ENCODE measurements around the gene MGAT4A.

Gene MGAT4A

GRCh38 chr2:98692090-98693054 lies 38.6 kb downstream of the MGAT4A start:
- no peaks in the 10 kb centered on the region for H3K36me3 ChIP-seq (ENCODE audit: insufficient read depth, low read length)
- no peaks in the 10 kb centered on the region for H3K9me2 ChIP-seq (ENCODE audit: low read depth, low read length)
- H3K4me1 ChIP-seq (ENCODE audit: insufficient read depth, low read length, severe bottlenecking) = no peaks in the 10 kb centered on the region
- no peaks in the 10 kb centered on the region for H4K20me1 ChIP-seq (ENCODE audit: insufficient read depth, low read length)
- TF ChIP-seq EZH2 (IDR thresholded peaks at IDR 0.05; ENCODE audit: borderline replicate concordance, low read length) = no peak
- no peak for TF ChIP-seq CTCF (IDR thresholded peaks at IDR 0.05; ENCODE audit: low read length)
- no peaks in the 10 kb centered on the region for H3F3A ChIP-seq (ENCODE audit: insufficient read depth, low read length)
- no peak overlapping the region for H2AFZ ChIP-seq (ENCODE audit: low read length)
- H3K4me3 ChIP-seq (ENCODE audit: low read depth, low read length, poor library complexity, severe bottlenecking) = no peak overlapping the region
- no peaks in the 10 kb centered on the region for H3K27me3 ChIP-seq (ENCODE audit: insufficient read depth, low read length)
- H3K27ac ChIP-seq (ENCODE audit: low read depth, low read length, poor library complexity, severe bottlenecking) = no peak overlapping the region
- no peaks in the 10 kb centered on the region for H3K79me2 ChIP-seq (ENCODE audit: insufficient read depth, low read length)
- no peak overlapping the region for H3K4me2 ChIP-seq (ENCODE audit: low read length)
- H3K9ac ChIP-seq (ENCODE audit: low read length) = no peak overlapping the region
- H3K9me3 ChIP-seq (ENCODE audit: low read length) = no peaks in the 10 kb centered on the region

- Histone ChIP-seq H4K20me1 (ENCODE audit: insufficient read depth, low read length) (no peaks in the 10 kb centered on the region), H3K4me3 (ENCODE audit: low read depth, low read length, poor library complexity, severe bottlenecking) (no peak overlapping the region), H3F3A (ENCODE audit: insufficient read depth, low read length) (no peaks in the 10 kb centered on the region), H3K9ac (ENCODE audit: low read length) (no peak overlapping the region), H3K4me1 (ENCODE audit: insufficient read depth, low read length, severe bottlenecking) (no peaks in the 10 kb centered on the region), H3K36me3 (ENCODE audit: insufficient read depth, low read length) (no peaks in the 10 kb centered on the region), H3K79me2 (ENCODE audit: insufficient read depth, low read length) (no peaks in the 10 kb centered on the region), H3K9me3 (ENCODE audit: low read length) (no peaks in the 10 kb centered on the region), H3K27me3 (ENCODE audit: insufficient read depth, low read length) (no peaks in the 10 kb centered on the region), H3K9me2 (ENCODE audit: low read depth, low read length) (no peaks in the 10 kb centered on the region), H3K4me2 (ENCODE audit: low read length) (no peak overlapping the region), H3K27ac (ENCODE audit: low read depth, low read length, poor library complexity, severe bottlenecking) (no peak overlapping the region), H2AFZ (ENCODE audit: low read length) (no peak overlapping the region)
- no peak for TF ChIP-seq CTCF (IDR thresholded peaks at IDR 0.05; ENCODE audit: low read length)
- no peak for TF ChIP-seq EZH2 (IDR thresholded peaks at IDR 0.05; ENCODE audit: borderline replicate concordance, low read length)
Observed at GRCh38 chr2:98691303-98691702, 39.6 kb downstream of the MGAT4A start.

- Histone ChIP-seq H3K9me2 (ENCODE audit: low read depth, low read length) (no peaks in the 10 kb centered on the region), H3K9ac (ENCODE audit: low read length) (no peak overlapping the region), H4K20me1 (ENCODE audit: insufficient read depth, low read length) (no peaks in the 10 kb centered on the region), H3K27ac (ENCODE audit: low read depth, low read length, poor library complexity, severe bottlenecking) (no peak overlapping the region), H3F3A (ENCODE audit: insufficient read depth, low read length) (no peaks in the 10 kb centered on the region), H3K9me3 (ENCODE audit: low read length) (no peaks in the 10 kb centered on the region), H3K4me3 (ENCODE audit: low read depth, low read length, poor library complexity, severe bottlenecking) (no peak overlapping the region), H3K4me2 (ENCODE audit: low read length) (no peak overlapping the region), H2AFZ (ENCODE audit: low read length) (no peak overlapping the region), H3K36me3 (ENCODE audit: insufficient read depth, low read length) (no peaks in the 10 kb centered on the region), H3K27me3 (ENCODE audit: insufficient read depth, low read length) (no peaks in the 10 kb centered on the region), H3K79me2 (ENCODE audit: insufficient read depth, low read length) (no peaks in the 10 kb centered on the region), H3K4me1 (ENCODE audit: insufficient read depth, low read length, severe bottlenecking) (no peaks in the 10 kb centered on the region)
- TF ChIP-seq CTCF (IDR thresholded peaks at IDR 0.05; ENCODE audit: low read length) (no peak), EZH2 (IDR thresholded peaks at IDR 0.05; ENCODE audit: borderline replicate concordance, low read length) (no peak)
Observed at GRCh38 chr2:98685930-98686887, 44.7 kb downstream of the MGAT4A start.
